GM23338 (cell line): ENCODE measurements around the gene DUS2. TPM values are rescaled to one million over a fixed set of nuclear protein-coding genes. Genes with fewer than 3 reads are reported as not detected.

ENCODE experiments used
- ATAC-seq: fragments of 200-7000 bp; cut with Tn5 transposase; 3 replicates; pipeline ENCODE4 v1.9.1; 2020
- DNase-seq: peaks from one replicate; pipeline ENCODE4 v3.0.0-alpha.2; 2015; ENCODE audit warnings: low spot score
- H2AFZ ChIP-seq: fragments of 200-600 bp; sonication (generic); 2 replicates; pipeline ENCODE4 v1.8.0; 2016; ENCODE audit warnings: antibody characterized with exemption, mild to moderate bottlenecking, moderate library complexity
- H3F3A ChIP-seq: fragments of 200-600 bp; sonication (generic); replicated peaks from 2 replicates; pipeline ENCODE4 v1.8.0; 2017; ENCODE audit warnings: antibody characterized with exemption, mixed run types, low read depth
- H3K27ac ChIP-seq: fragments of 200-600 bp; sonication (generic); 2 replicates; pipeline ENCODE4 v1.6.1; 2016; ENCODE audit warnings: low read depth
- H3K27me3 ChIP-seq: fragments of 200-600 bp; sonication (generic); 2 replicates; pipeline ENCODE4 v1.8.0; 2016; ENCODE audit warnings: mild to moderate bottlenecking, mixed run types, moderate library complexity; ENCODE audit not compliant: insufficient read depth
- H3K36me3 ChIP-seq: fragments of 200-600 bp; sonication (generic); 2 replicates; pipeline ENCODE4 v1.8.0; 2016; ENCODE audit warnings: mild to moderate bottlenecking; ENCODE audit not compliant: insufficient read depth
- H3K4me1 ChIP-seq: fragments of 200-600 bp; sonication (generic); 2 replicates; pipeline ENCODE4 v1.8.0; 2016; ENCODE audit warnings: mild to moderate bottlenecking, moderate library complexity; ENCODE audit not compliant: insufficient read depth
- H3K4me2 ChIP-seq: fragments of 200-600 bp; sonication (generic); 2 replicates; pipeline ENCODE4 v1.7.1; 2017; ENCODE audit warnings: mixed run types
- H3K4me3 ChIP-seq: fragments of 200-600 bp; sonication (generic); 2 replicates; pipeline ENCODE4 v1.6.1; 2016; ENCODE audit warnings: mixed run types
- H3K79me2 ChIP-seq: fragments of 200-600 bp; sonication (generic); replicated peaks from 2 replicates; pipeline ENCODE4 v1.8.0; 2017; ENCODE audit warnings: mild to moderate bottlenecking; ENCODE audit not compliant: insufficient read depth
- H3K9me2 ChIP-seq: fragments of 200-600 bp; sonication (generic); 2 replicates; pipeline ENCODE4 v1.8.0; 2017; ENCODE audit not compliant: insufficient read depth
- H4K20me1 ChIP-seq: fragments of 200-600 bp; sonication (generic); replicated peaks from 2 replicates; pipeline ENCODE4 v1.8.0; 2017; ENCODE audit warnings: mild to moderate bottlenecking; ENCODE audit not compliant: insufficient read depth
- H3K27ac Mint-ChIP-seq: 2 replicates; pipeline ENCODE4 v1.8.0; 2020; ENCODE audit warnings: inconsistent platforms, mild to moderate bottlenecking, moderate library complexity, mixed read lengths
- H3K27me3 Mint-ChIP-seq: 3 replicates; pipeline ENCODE4 v1.8.0; 2022; ENCODE audit warnings: low read depth, mild to moderate bottlenecking, moderate library complexity, mixed read lengths, inconsistent platforms; ENCODE audit not compliant: insufficient read depth, poor library complexity
- H3K36me3 Mint-ChIP-seq: 3 replicates; pipeline ENCODE4 v1.8.0; 2021; ENCODE audit warnings: low read depth, mild to moderate bottlenecking, inconsistent platforms, moderate library complexity, mixed read lengths
- H3K4me1 Mint-ChIP-seq: 3 replicates; pipeline ENCODE4 v1.8.0; 2020; ENCODE audit warnings: mild to moderate bottlenecking, inconsistent platforms, mixed read lengths
- H3K4me3 Mint-ChIP-seq: 3 replicates; pipeline ENCODE4 v1.8.0; 2021; ENCODE audit warnings: moderate library complexity, mild to moderate bottlenecking, inconsistent platforms, mixed read lengths
- H3K9me3 Mint-ChIP-seq: 3 replicates; pipeline ENCODE4 v1.8.0; 2020; ENCODE audit warnings: moderate library complexity, mild to moderate bottlenecking, inconsistent platforms, mixed read lengths
- CREB1 ChIP-seq: fragments of 250-450 bp; sonication (Bioruptor Pico); IDR thresholded peaks from 2 replicates; pipeline ENCODE4 v1.5.0; 2020; ENCODE audit warnings: low read depth, mild to moderate bottlenecking, moderate library complexity
- CTCF ChIP-seq, 2 experiments: fragments of 200-600 bp in 1 of 2; sonication (generic) in 1 of 2; conservative IDR thresholded peaks; 2 replicates each; pipeline versions ENCODE4 v1.5.1 to v1.6.1; 2016 to 2017; ENCODE audit warnings: antibody characterized with exemption in 2 of 2, low read depth in 2 of 2, mild to moderate bottlenecking in 2 of 2, moderate library complexity in 1 of 2
- ETS1 ChIP-seq: IDR thresholded peaks from 2 replicates; pipeline ENCODE4 v1.6.1; 2016; ENCODE audit warnings: antibody characterized with exemption
- EZH2 ChIP-seq: fragments of 200-600 bp; sonication (generic); IDR thresholded peaks from one replicate; pipeline ENCODE4 v1.8.0; 2017; ENCODE audit warnings: antibody characterized with exemption, mild to moderate bottlenecking, low read depth; ENCODE audit not compliant: unreplicated experiment
- EZH2phosphoT487 ChIP-seq: fragments of 200-600 bp; sonication (generic); IDR thresholded peaks from one replicate; pipeline ENCODE4 v1.8.1; 2018; ENCODE audit warnings: antibody characterized with exemption; ENCODE audit not compliant: unreplicated experiment
- JUNB ChIP-seq: IDR thresholded peaks from one replicate; pipeline ENCODE4 v1.6.1; 2016; ENCODE audit warnings: antibody characterized with exemption; ENCODE audit not compliant: unreplicated experiment
- NANOG ChIP-seq: IDR thresholded peaks from 2 replicates; pipeline ENCODE4 v1.6.1; 2016; ENCODE audit warnings: antibody characterized with exemption, borderline replicate concordance
- POLR2AphosphoS5 ChIP-seq: IDR thresholded peaks from 2 replicates; pipeline ENCODE4 v1.6.1; 2016; ENCODE audit warnings: antibody characterized with exemption, low read depth
- REST ChIP-seq: IDR thresholded peaks from one replicate; pipeline ENCODE4 v1.6.1; 2018; ENCODE audit warnings: antibody characterized with exemption; ENCODE audit not compliant: unreplicated experiment
- STAT1 ChIP-seq: IDR thresholded peaks from one replicate; pipeline ENCODE4 v1.6.1; 2016; ENCODE audit warnings: antibody characterized with exemption; ENCODE audit not compliant: unreplicated experiment
- ZNF114 ChIP-seq: fragments of 250-450 bp; sonication (Bioruptor Pico); IDR thresholded peaks from 2 replicates; pipeline ENCODE4 v1.5.0; 2020; ENCODE audit warnings: mild to moderate bottlenecking, moderate library complexity
- ZNF331 ChIP-seq: fragments of 250-450 bp; sonication (Bioruptor Pico); IDR thresholded peaks from 2 replicates; pipeline ENCODE4 v1.5.0; 2020; ENCODE audit warnings: low read depth, mild to moderate bottlenecking, moderate library complexity
- ZNF462 ChIP-seq: fragments of 250-450 bp; sonication (Bioruptor Pico); IDR thresholded peaks from 2 replicates; pipeline ENCODE4 v1.5.0; 2020; ENCODE audit warnings: mild to moderate bottlenecking, moderate library complexity
- polyA plus RNA-seq: library from polyadenylated mRNA; unstranded; fragments of >200 nt; fragmentation: Nextera tagmentation; extraction: Ambion mirVana; gene quantifications from 2 replicates; pipeline ENCODE4 v1.2.1, GENCODE V29; 2016
- total RNA-seq: library from RNA; depleted of rRNA; stranded (reverse); fragments of >200 nt; shearing (Covaris generic); gene quantifications from 2 replicates; pipeline ENCODE4 v1.2.3, GENCODE V29; 2014

Gene DUS2
- total and polyA plus RNA-seq, 2 experiments from 2014 or later: 13.3 to 26.4 TPM

DNA sequence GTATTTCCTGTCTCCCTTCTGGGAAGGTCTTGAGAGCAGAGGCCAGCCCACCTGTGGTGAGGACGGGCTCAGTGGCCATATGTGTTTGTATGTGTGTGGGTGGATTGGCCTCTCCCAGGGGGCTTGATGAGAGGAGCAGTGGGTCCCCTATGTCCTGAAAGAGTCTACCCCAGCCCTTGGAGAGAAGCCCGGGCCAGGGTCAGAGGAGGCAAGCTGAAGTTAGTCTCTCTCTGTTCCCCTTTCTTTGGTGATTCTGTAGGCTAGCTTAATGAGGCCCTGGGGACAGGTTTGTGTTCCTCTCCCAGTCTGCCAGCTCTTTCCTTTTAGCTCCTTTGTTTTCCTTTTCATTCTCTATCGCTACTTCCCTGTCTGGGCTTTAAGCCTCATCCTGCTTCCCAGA is 38.3 kb downstream of the DUS2 start:
- DNase-seq: no peak
- Mint-ChIP-seq H3K9me3 (no peaks in the 10 kb centered on the region; the same call in 2 of the 3 replicates), H3K4me1 (peaks cover 3% of the 10 kb centered on the region; the same call in 2 of the 3 replicates), H3K27ac (no peak overlapping the region), H3K4me3 (no peak overlapping the region), H3K27me3 (peaks cover 10% of the 10 kb centered on the region), H3K36me3 (peaks cover 15% of the 10 kb centered on the region)
- Histone ChIP-seq H2AFZ (no peak overlapping the region), H3K36me3 (peaks cover 4% of the 10 kb centered on the region), H3K4me1 (no peaks in the 10 kb centered on the region), H3F3A (peaks cover 3% of the 10 kb centered on the region; the same call in 1 of the 2 replicates), H3K27ac (no peak overlapping the region), H3K27me3 (no peaks in the 10 kb centered on the region), H3K4me3 (no peak overlapping the region), H3K4me2 (no peak overlapping the region), H3K9me2 (no peaks in the 10 kb centered on the region), H4K20me1 (peaks cover 6% of the 10 kb centered on the region; the same call in 1 of the 2 replicates), H3K79me2 (no peaks in the 10 kb centered on the region)
- ATAC-seq: no peak
- TF ChIP-seq CTCF (conservative IDR thresholded peaks at IDR 0.05; ENCODE audit: low read depth in 2 of 2) (no peak), EZH2 (no peak), ZNF114 (CRISPR knock-in tag) (no peak), POLR2AphosphoS5 (no peak), CREB1 (CRISPR knock-in tag) (no peak), STAT1 (no peak), JUNB (no peak), ETS1 (no peak), NANOG (no peak), ZNF331 (no peak), EZH2phosphoT487 (no peak), ZNF462 (CRISPR knock-in tag) (no peak), REST (no peak)
